Fibroblast of lung (primary cell): ENCODE data around the gene YES1.

ENCODE experiments used
- EZH2 ChIP-seq: IDR thresholded peaks from 2 replicates; pipeline ENCODE4 v1.5.1; 2012; ENCODE audit warnings: low read length, control low read depth, mild to moderate bottlenecking; ENCODE audit errors: missing control alignments
- TF ChIP-seq, protein P1 (sequence below), 2 donors: IDR thresholded peaks in 1 of 2; conservative IDR thresholded peaks in 1 of 2; 1 replicate in 1 of 2; 2 replicates in 1 of 2; pipeline ENCODE4 v1.5.1; 2011 to 2012; ENCODE audit warnings: low read length in 2 of 2, control low read depth in 1 of 2, inconsistent platforms in 1 of 2, low read depth in 1 of 2, mild to moderate bottlenecking in 1 of 2

- TF ChIP-seq, protein P1, sequence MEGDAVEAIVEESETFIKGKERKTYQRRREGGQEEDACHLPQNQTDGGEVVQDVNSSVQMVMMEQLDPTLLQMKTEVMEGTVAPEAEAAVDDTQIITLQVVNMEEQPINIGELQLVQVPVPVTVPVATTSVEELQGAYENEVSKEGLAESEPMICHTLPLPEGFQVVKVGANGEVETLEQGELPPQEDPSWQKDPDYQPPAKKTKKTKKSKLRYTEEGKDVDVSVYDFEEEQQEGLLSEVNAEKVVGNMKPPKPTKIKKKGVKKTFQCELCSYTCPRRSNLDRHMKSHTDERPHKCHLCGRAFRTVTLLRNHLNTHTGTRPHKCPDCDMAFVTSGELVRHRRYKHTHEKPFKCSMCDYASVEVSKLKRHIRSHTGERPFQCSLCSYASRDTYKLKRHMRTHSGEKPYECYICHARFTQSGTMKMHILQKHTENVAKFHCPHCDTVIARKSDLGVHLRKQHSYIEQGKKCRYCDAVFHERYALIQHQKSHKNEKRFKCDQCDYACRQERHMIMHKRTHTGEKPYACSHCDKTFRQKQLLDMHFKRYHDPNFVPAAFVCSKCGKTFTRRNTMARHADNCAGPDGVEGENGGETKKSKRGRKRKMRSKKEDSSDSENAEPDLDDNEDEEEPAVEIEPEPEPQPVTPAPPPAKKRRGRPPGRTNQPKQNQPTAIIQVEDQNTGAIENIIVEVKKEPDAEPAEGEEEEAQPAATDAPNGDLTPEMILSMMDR (conservative IDR thresholded peaks at IDR 0.05 in 1 of 2, IDR thresholded peaks at IDR 0.05 in 1 of 2; ENCODE audit: low read depth in 1 of 2, low read length in 2 of 2): no peak
- no peak for TF ChIP-seq EZH2
Measured at GRCh38 chr18:678482-679182, 133.4 kb downstream of the YES1 start.
